GM18498 (cell line): ENCODE data around the gene DIPK1A.

Experiments
- ATAC-seq: cut with Tn5 transposase; IDR thresholded peaks from one replicate; pipeline ENCODE4 v1.9.1; 2021; ENCODE audit warnings: mild to moderate bottlenecking, moderate library complexity; ENCODE audit not compliant: unreplicated experiment

DIPK1A gene

GRCh38 chr1:92961131-92961895 is at the start of gene DIPK1A:
Gene DIPK1A (minus strand): TSS chr1:92961462. CDS start chr1:92961429, 33 bp downstream.
- peak; percentile 53 for ATAC-seq

- ATAC-seq, result no peak
Measured at GRCh38 chr1:93007941-93008577, 46.8 kb upstream of the DIPK1A start.

GRCh38 chr1:93005252-93005598 is 44.0 kb upstream of the DIPK1A start:
- ATAC-seq, result peak; percentile 65

GRCh38 chr1:93004566-93005251 is 43.4 kb upstream of the DIPK1A start:
- ATAC-seq, result peak; percentile 23

GRCh38 chr1:93003981-93004380 is 42.7 kb upstream of the DIPK1A start:
- ATAC-seq, result no peak

GRCh38 chr1:93002781-93003180 is 41.5 kb upstream of the DIPK1A start:
- ATAC-seq, result no peak

GRCh38 chr1:93001893-93002292 is 40.6 kb upstream of the DIPK1A start:
- no peak for ATAC-seq

- no peak for ATAC-seq
Measured at GRCh38 chr1:93000751-93001175, 39.5 kb upstream of the DIPK1A start.

- ATAC-seq, result no peak
Measured at GRCh38 chr1:93000291-93000690, 39.0 kb upstream of the DIPK1A start.

GRCh38 chr1:92998821-92999220 is 37.6 kb upstream of the DIPK1A start:
- ATAC-seq, result no peak

GRCh38 chr1:92995441-92996430 is 34.5 kb upstream of the DIPK1A start:
- no peak for ATAC-seq

GRCh38 chr1:92994105-92994712 is 32.9 kb upstream of the DIPK1A start:
- peak; percentile 81 for ATAC-seq

- no peak for ATAC-seq
Measured at GRCh38 chr1:92993581-92993980, 32.3 kb upstream of the DIPK1A start.

- no peak for ATAC-seq
Measured at GRCh38 chr1:92992877-92993276, 31.6 kb upstream of the DIPK1A start.

- ATAC-seq, result no peak
Measured at GRCh38 chr1:92992054-92992453, 30.8 kb upstream of the DIPK1A start.

- ATAC-seq, result no peak
Measured at GRCh38 chr1:92990828-92991227, 29.6 kb upstream of the DIPK1A start.

- no peak for ATAC-seq
Measured at GRCh38 chr1:92989936-92990583, 28.8 kb upstream of the DIPK1A start.

GRCh38 chr1:92989253-92989652 is 28.0 kb upstream of the DIPK1A start:
- no peak for ATAC-seq

- no peak for ATAC-seq
Measured at GRCh38 chr1:92987462-92987861, 26.2 kb upstream of the DIPK1A start.

GRCh38 chr1:92985101-92985500 is 23.8 kb upstream of the DIPK1A start:
- no peak for ATAC-seq
